SK-N-SH (cell line): ENCODE measurements around the gene CREBZF. TPM values are rescaled to one million over a fixed set of nuclear protein-coding genes. Genes with fewer than 3 reads are reported as not detected.

ENCODE experiments used
- CTCF ChIA-PET: fragments of 300-600, 350-600 bp; formaldehyde crosslinking; extraction: SDS; loops from one replicate; lab custom pipeline; 2021; lab: Yijun Ruan, JAX
- POLR2A ChIA-PET: fragments of 350-600 bp; sonication (Branson Sonifier 250); formaldehyde crosslinking; extraction: SDS; loops from one replicate; lab custom pipeline; 2020; ENCODE audit warnings: antibody characterized with exemption, inconsistent platforms; lab: Yijun Ruan, JAX
- DNase-seq: peaks from one replicate; pipeline ENCODE4 v3.0.0; 2012
- H2AFZ ChIP-seq: fragments of 200-600 bp; sonication (generic); 2 replicates; pipeline ENCODE4 v1.8.1; 2016; ENCODE audit warnings: antibody characterized with exemption, mild to moderate bottlenecking, low read depth
- H3F3A ChIP-seq: fragments of 200-600 bp; sonication (generic); replicated peaks from 2 replicates; pipeline ENCODE3; 2016; ENCODE audit warnings: antibody characterized with exemption, mild to moderate bottlenecking; ENCODE audit not compliant: insufficient read depth
- H3K27ac ChIP-seq, 2 experiments: fragments of 200-500 bp in 1 of 2; fragments of 200-600 bp in 1 of 2; sonication (Bioruptor generic) in 1 of 2; sonication (generic), shearing (Covaris generic) in 1 of 2; 2 replicates each; pipeline versions ENCODE4 v1.5.1 to v1.6.1; 2014 to 2016; ENCODE audit warnings: low read depth in 2 of 2, inconsistent platforms in 1 of 2, low read length in 1 of 2, mild to moderate bottlenecking in 1 of 2, mixed read lengths in 1 of 2
- H3K27me3 ChIP-seq: fragments of 200-600 bp; sonication (generic), shearing (Covaris generic); 2 replicates; pipeline ENCODE4 v1.6.1; 2016; ENCODE audit warnings: mixed run types; ENCODE audit not compliant: insufficient read depth
- H3K36me3 ChIP-seq, 2 experiments: fragments of 200-500 bp in 1 of 2; fragments of 200-600 bp in 1 of 2; sonication (Bioruptor generic) in 1 of 2; sonication (generic) in 1 of 2; replicated peaks in 1 of 2; 2 replicates each; pipeline versions ENCODE3 to v1.5.1; 2014 to 2016; ENCODE audit warnings: low read length in 1 of 2, mild to moderate bottlenecking in 1 of 2; ENCODE audit not compliant: insufficient read depth in 2 of 2, control insufficient read depth in 1 of 2
- H3K4me1 ChIP-seq, 2 experiments: fragments of 200-500 bp in 1 of 2; fragments of 200-600 bp in 1 of 2; sonication (Bioruptor generic) in 1 of 2; sonication (generic), shearing (Covaris generic) in 1 of 2; 2 replicates each; pipeline versions ENCODE4 v1.5.1 to v1.6.1; 2014 to 2016; ENCODE audit warnings: low read depth in 1 of 2, low read length in 1 of 2, mixed run types in 1 of 2; ENCODE audit not compliant: insufficient read depth in 2 of 2, control insufficient read depth in 1 of 2
- H3K4me2 ChIP-seq: fragments of 200-600 bp; sonication (generic), shearing (Covaris generic); 2 replicates; pipeline ENCODE4 v1.6.1; 2017; ENCODE audit warnings: mixed run types
- H3K4me3 ChIP-seq, 2 experiments: fragments of 200-500 bp in 1 of 2; fragments of 200-600 bp in 1 of 2; sonication (Bioruptor generic) in 1 of 2; sonication (generic), shearing (Covaris generic) in 1 of 2; 2 replicates each; pipeline versions ENCODE4 v1.5.1 to v1.8.1; 2014 to 2016; ENCODE audit warnings: low read depth in 2 of 2, inconsistent platforms in 1 of 2, low read length in 1 of 2, mild to moderate bottlenecking in 1 of 2, mixed read lengths in 1 of 2, moderate library complexity in 1 of 2
- H3K79me2 ChIP-seq: fragments of 200-600 bp; sonication (generic); 2 replicates; pipeline ENCODE4 v1.8.1; 2017; ENCODE audit warnings: mild to moderate bottlenecking; ENCODE audit not compliant: insufficient read depth
- H3K9ac ChIP-seq: fragments of 200-600 bp; sonication (generic); 2 replicates; pipeline ENCODE4 v1.6.1; 2017; ENCODE audit warnings: mixed run types
- H3K9me2 ChIP-seq: fragments of 200-600 bp; sonication (generic); 2 replicates; pipeline ENCODE4 v1.6.1; 2017; ENCODE audit warnings: mixed run types
- H3K9me3 ChIP-seq: fragments of 200-600 bp; sonication (generic); 2 replicates; pipeline ENCODE4 v1.6.1; 2017; ENCODE audit warnings: mixed run types, mild to moderate bottlenecking, moderate library complexity
- H4K20me1 ChIP-seq: fragments of 200-600 bp; sonication (generic); 2 replicates; pipeline ENCODE4 v1.6.1; 2017; ENCODE audit warnings: mild to moderate bottlenecking, mixed run types; ENCODE audit not compliant: insufficient read depth
- CHD2 ChIP-seq: fragments of 150-350 bp; IDR thresholded peaks from 2 replicates; pipeline ENCODE4 v1.6.1; 2018; ENCODE audit warnings: low read length; ENCODE audit not compliant: partially characterized antibody
- ELF1 ChIP-seq: IDR thresholded peaks from 2 replicates; pipeline ENCODE4 v1.4.0; 2012
- EP300 ChIP-seq, 2 experiments: IDR thresholded peaks; 2 replicates each; pipeline versions ENCODE4 v1.4.0 to v1.6.1; 2012; ENCODE audit warnings: borderline replicate concordance in 1 of 2, low read depth in 1 of 2, low read length in 1 of 2
- EZH2phosphoT487 ChIP-seq: fragments of 200-600 bp; sonication (generic); IDR thresholded peaks from 2 replicates; pipeline ENCODE4 v1.6.1; 2017; ENCODE audit warnings: low read depth, mixed run types, mild to moderate bottlenecking, antibody characterized with exemption, moderate library complexity, borderline replicate concordance
- FOSL2 ChIP-seq: IDR thresholded peaks from 2 replicates; pipeline ENCODE4 v1.4.0; 2012; ENCODE audit warnings: low read depth, mild to moderate bottlenecking, moderate library complexity, borderline replicate concordance
- FOXJ3 ChIP-seq: sonication (generic); formaldehyde crosslinking; IDR thresholded peaks from 2 replicates; pipeline ENCODE4 v1.5.1; 2020; ENCODE audit warnings: mild to moderate bottlenecking, missing genetic modification reagents
- FOXM1 ChIP-seq: IDR thresholded peaks from 2 replicates; pipeline ENCODE4 v1.4.0; 2012; ENCODE audit warnings: low read depth, mild to moderate bottlenecking
- GABPA ChIP-seq: IDR thresholded peaks from 2 replicates; pipeline ENCODE4 v1.4.0; 2012; ENCODE audit warnings: low read depth, mild to moderate bottlenecking
- GATA2 ChIP-seq: sonication (generic); formaldehyde crosslinking; IDR thresholded peaks from 2 replicates; pipeline ENCODE4 v1.5.0; 2020; ENCODE audit warnings: mild to moderate bottlenecking, missing genetic modification reagents
- IRF3 ChIP-seq: fragments of 150-350 bp; IDR thresholded peaks from 2 replicates; pipeline ENCODE4 v1.6.1; 2016; ENCODE audit warnings: mild to moderate bottlenecking, low read depth, low read length
- JUND ChIP-seq: IDR thresholded peaks from 2 replicates; pipeline ENCODE4 v1.4.0; 2012
- MAX ChIP-seq: IDR thresholded peaks from 2 replicates; pipeline ENCODE4 v1.4.0; 2012; ENCODE audit warnings: low read depth
- MEF2A ChIP-seq: IDR thresholded peaks from 2 replicates; pipeline ENCODE4 v1.4.0; 2012; ENCODE audit warnings: low read depth, borderline replicate concordance
- MXI1 ChIP-seq: IDR thresholded peaks from 2 replicates; pipeline ENCODE4 v1.6.1; 2012; ENCODE audit warnings: mild to moderate bottlenecking, low read depth, low read length, improper control_type of control experiment
- NFIC ChIP-seq: IDR thresholded peaks from 2 replicates; pipeline ENCODE4 v1.4.0; 2012; ENCODE audit warnings: borderline replicate concordance
- NRF1 ChIP-seq: IDR thresholded peaks from 2 replicates; pipeline ENCODE4 v1.6.1; 2012; ENCODE audit warnings: low read depth, mild to moderate bottlenecking, low read length
- PBX3 ChIP-seq: IDR thresholded peaks from 2 replicates; pipeline ENCODE4; 2012
- POLR2AphosphoS5 ChIP-seq: IDR thresholded peaks from 2 replicates; pipeline ENCODE4 v1.6.1; 2012; ENCODE audit warnings: low read depth, low read length
- RAD21 ChIP-seq: IDR thresholded peaks from 2 replicates; pipeline ENCODE4 v1.6.1; 2012; ENCODE audit warnings: mild to moderate bottlenecking, low read length
- RCOR1 ChIP-seq: fragments of 150-350 bp; IDR thresholded peaks from 2 replicates; pipeline ENCODE4 v1.6.1; 2017; ENCODE audit warnings: antibody characterized with exemption, low read length
- RFX5 ChIP-seq: IDR thresholded peaks from 2 replicates; pipeline ENCODE4 v1.6.1; 2012; ENCODE audit warnings: mild to moderate bottlenecking, improper control_type of control experiment, low read length
- SMC3 ChIP-seq: IDR thresholded peaks from 2 replicates; pipeline ENCODE4 v1.6.1; 2012; ENCODE audit warnings: low read depth, low read length, improper control_type of control experiment
- TEAD4 ChIP-seq: IDR thresholded peaks from 2 replicates; pipeline ENCODE4 v1.4.0; 2012; ENCODE audit warnings: mild to moderate bottlenecking, borderline replicate concordance; ENCODE audit not compliant: insufficient read depth
- USF2 ChIP-seq: fragments of 150-350 bp; IDR thresholded peaks from 2 replicates; pipeline ENCODE4 v1.6.1; 2017; ENCODE audit warnings: antibody characterized with exemption, low read length, low read depth, borderline replicate concordance
- YY1 ChIP-seq: IDR thresholded peaks from 2 replicates; pipeline ENCODE4 v1.4.0; 2012; ENCODE audit warnings: low read depth, mild to moderate bottlenecking
- ZBTB33 ChIP-seq: IDR thresholded peaks from 2 replicates; pipeline ENCODE4 v1.4.0; 2012; ENCODE audit warnings: low read depth, borderline replicate concordance
- WGBS: methylation state at CpG from one replicate; pipeline ENCODE4 v1.1.6; 2017; ENCODE audit warnings: low lambda C conversion rate; 5-methylcytosine and 5-hydroxymethylcytosine counted together
- polyA plus RNA-seq, 3 experiments: library from polyadenylated mRNA; depleted of rRNA; stranded (reverse); fragments of >200 nt; gene quantifications; 2 replicates each; pipeline ENCODE4 v1.2.3, GENCODE V29; 2012

CREBZF gene
- polyA plus RNA-seq, 1 of the 3 experiments (the other 2 are of a cell fraction), result 50.5 TPM

GRCh38 chr11:85710917-85711316 lies 46.0 kb upstream of the CREBZF start (continued):
- TF ChIP-seq SMC3 (no peak), EP300 (IDR thresholded peaks at IDR 0.05; ENCODE audit: borderline replicate concordance in 1 of 2, low read depth in 1 of 2, low read length in 1 of 2) (no peak), ELF1 (no peak), CHD2 (no peak), YY1 (no peak), TEAD4 (no peak), RCOR1 (no peak)

GRCh38 chr11:85709941-85710702 lies 45.2 kb upstream of the CREBZF start:
- H3K36me3 ChIP-seq, result no peaks in the 10 kb centered on the region
- DNase-seq, result no peak
- H3K4me1 ChIP-seq, result peaks cover 2 to 14% of the 10 kb centered on the region in 2 experiments; a peak in 2 of 4 replicates
- H3K9me3 ChIP-seq, result no peaks in the 10 kb centered on the region
- CTCF ChIA-PET, result no interaction called here
- POLR2A ChIA-PET, result no interaction called here
- H4K20me1 ChIP-seq, result no peaks in the 10 kb centered on the region
- H3K9ac ChIP-seq, result no peak overlapping the region
- H3K4me3 ChIP-seq, result no peak overlapping the region
- no peaks in the 10 kb centered on the region for H3K27me3 ChIP-seq
- no peaks in the 10 kb centered on the region for H3K79me2 ChIP-seq
- peaks cover 9% of the 10 kb centered on the region for H3F3A ChIP-seq
- WGBS, result 29% methylated on average over 5 of the region's 5 CpGs
- no peak overlapping the region for H2AFZ ChIP-seq
- H3K27ac ChIP-seq, result peak overlapping the region; percentile 35 to 84; a peak in 2 of 4 replicates
- H3K4me2 ChIP-seq, result 0 out of 2 replicates have a peak overlapping the region, but pooled peaks have one; percentile 6
- H3K9me2 ChIP-seq, result no peaks in the 10 kb centered on the region
- no peak for TF ChIP-seq CHD2
- peak; percentile 85 for TF ChIP-seq POLR2AphosphoS5
- peak; percentile 62 to 93 for TF ChIP-seq EP300 (IDR thresholded peaks at IDR 0.05; ENCODE audit: borderline replicate concordance in 1 of 2, low read depth in 1 of 2, low read length in 1 of 2)
- TF ChIP-seq GATA2, result no peak
- peak; percentile 52; the same call in 1 of the 2 replicates for TF ChIP-seq FOSL2
- TF ChIP-seq GABPA, result no peak
- TF ChIP-seq RFX5, result no peak
- TF ChIP-seq YY1, result no peak; the same call in 1 of the 2 replicates
- TF ChIP-seq FOXJ3 (CRISPR knock-in tag), result no peak
- TF ChIP-seq NFIC, result peak; percentile 60
- peak; percentile 93 for TF ChIP-seq PBX3
- TF ChIP-seq JUND, result peak; percentile 78
- TF ChIP-seq MAX, result no peak; the same call in 1 of the 2 replicates
- TF ChIP-seq NRF1, result no peak
- no peak for TF ChIP-seq RCOR1
- no peak for TF ChIP-seq USF2
- TF ChIP-seq MEF2A, result peak; percentile 51; the same call in 1 of the 2 replicates
- TF ChIP-seq SMC3, result no peak
- no peak for TF ChIP-seq MXI1
- TF ChIP-seq ZBTB33, result 0 out of 2 replicates have a peak, but pooled peaks have one; percentile 39
- no peak for TF ChIP-seq ELF1
- TF ChIP-seq RAD21, result no peak
- TF ChIP-seq FOXM1, result peak; percentile 90
- no peak for TF ChIP-seq EZH2phosphoT487
- TF ChIP-seq IRF3, result no peak
